PC-9 (cell line): Measurements from ENCODE around the gene BCAS3. TPM values are rescaled to one million over a fixed set of nuclear protein-coding genes. Genes with fewer than 3 reads are reported as not detected.

Experiments
- BruUV-seq: library from RNA; stranded (reverse); fragments of 400-500 nt; replicated peaks from 2 replicates; lab custom pipeline; 2021; lab: Mats Ljungman, UMichigan
- CTCF ChIA-PET: fragments of 300-600 bp; sonication (Branson Sonifier 250); formaldehyde crosslinking; loops from one replicate; lab custom pipeline; 2022; ENCODE audit warnings: antibody characterized with exemption; lab: Charles Lee
- POLR2A ChIA-PET: fragments of 300-600 bp; sonication (Branson Sonifier 250); formaldehyde crosslinking; loops from one replicate; lab custom pipeline; 2022; ENCODE audit warnings: antibody characterized with exemption; ENCODE audit not compliant: unreplicated experiment; lab: Charles Lee
- DNase-seq, 2 experiments: peaks; one replicate each; pipeline versions ENCODE4 v3.0.0 to v3.0.0-alpha.2; 2015 to 2022; ENCODE audit warnings: mixed read lengths in 1 of 2
- H2AFZ ChIP-seq: fragments of 200-600 bp; sonication (generic); 2 replicates; pipeline ENCODE4 v1.8.1; 2017; ENCODE audit warnings: antibody characterized with exemption
- H3F3A ChIP-seq: fragments of 200-600 bp; sonication (generic); 2 replicates; pipeline ENCODE4 v1.8.1; 2017; ENCODE audit warnings: antibody characterized with exemption, mild to moderate bottlenecking, low read depth; ENCODE audit not compliant: insufficient read depth
- H3K27ac ChIP-seq: fragments of 200-600 bp; sonication (generic); 2 replicates; pipeline ENCODE4 v1.6.1; 2016; ENCODE audit warnings: mixed run types
- H3K27me3 ChIP-seq: fragments of 200-600 bp; sonication (generic); 2 replicates; pipeline ENCODE4 v1.6.1; 2016; ENCODE audit warnings: low read depth, mixed run types; ENCODE audit not compliant: insufficient read depth
- H3K36me3 ChIP-seq: fragments of 200-600 bp; sonication (generic); 2 replicates; pipeline ENCODE4 v1.6.1; 2016; ENCODE audit warnings: low read depth, mixed run types
- H3K4me1 ChIP-seq: fragments of 200-600 bp; sonication (generic); replicated peaks from 2 replicates; pipeline ENCODE4 v1.6.1; 2016; ENCODE audit warnings: mixed run types; ENCODE audit not compliant: insufficient read depth
- H3K4me2 ChIP-seq: fragments of 200-600 bp; sonication (generic); 2 replicates; pipeline ENCODE4 v1.6.1; 2017; ENCODE audit warnings: mixed run types
- H3K4me3 ChIP-seq: fragments of 200-600 bp; sonication (generic); 2 replicates; pipeline ENCODE4 v1.6.1; 2016; ENCODE audit warnings: mixed run types
- H3K79me2 ChIP-seq: fragments of 200-600 bp; sonication (generic); 2 replicates; pipeline ENCODE4 v1.6.1; 2017; ENCODE audit warnings: low read depth, mixed run types
- H3K9me2 ChIP-seq: fragments of 200-600 bp; sonication (generic); 2 replicates; pipeline ENCODE4 v1.8.1; 2017; ENCODE audit warnings: mild to moderate bottlenecking; ENCODE audit not compliant: insufficient read depth
- H3K9me3 ChIP-seq: fragments of 200-600 bp; sonication (generic); 2 replicates; pipeline ENCODE4 v1.8.1; 2016; ENCODE audit warnings: low read depth; ENCODE audit not compliant: insufficient read depth
- H4K20me1 ChIP-seq: fragments of 200-600 bp; sonication (generic); 2 replicates; pipeline ENCODE4 v1.8.1; 2017; ENCODE audit not compliant: insufficient read depth
- CTCF ChIP-seq: fragments of 200-600 bp; sonication (generic); conservative IDR thresholded peaks from 2 replicates; pipeline ENCODE4 v1.6.1; 2017; ENCODE audit warnings: mixed run types, antibody characterized with exemption, mild to moderate bottlenecking, moderate library complexity
- EZH2 ChIP-seq: fragments of 200-600 bp; sonication (generic); IDR thresholded peaks from 2 replicates; pipeline ENCODE4 v1.8.0; 2017; ENCODE audit warnings: antibody characterized with exemption, low read depth
- intact Hi-C: fragments of 100-400 bp; cut with micrococcal nuclease; formaldehyde crosslinking; loops from one replicate; pipeline ENCODE4 v1.10.0; 2022; ENCODE audit not compliant: unreplicated experiment
- total RNA-seq: library from RNA; stranded (reverse); gene quantifications from 2 replicates; pipeline ENCODE4 v1.2.3, GENCODE V29; 2021

The BCAS3 gene
- total RNA-seq, 1 experiment from 2014 or later: 26.0 TPM

GRCh38 chr17:61116577-61116976, 438.9 kb downstream of the BCAS3 start:
- Histone ChIP-seq H3K79me2 (no peaks in the 10 kb centered on the region), H3K4me1 (no peaks in the 10 kb centered on the region), H3K27ac (no peak overlapping the region), H3K9me2 (no peaks in the 10 kb centered on the region; the same call in 1 of the 2 replicates), H3K4me2 (no peak overlapping the region), H3K27me3 (no peaks in the 10 kb centered on the region), H3K4me3 (no peak overlapping the region), H3K9me3 (no peaks in the 10 kb centered on the region), H3F3A (no peaks in the 10 kb centered on the region), H2AFZ (no peak overlapping the region), H4K20me1 (no peaks in the 10 kb centered on the region), H3K36me3 (no peaks in the 10 kb centered on the region)
- intact Hi-C loops: no loop called here
- BruUV-seq: no TSS peak
- no peak for DNase-seq
- no peak for TF ChIP-seq EZH2
- no peak for TF ChIP-seq CTCF
- ChIA-PET CTCF (no interaction called here), POLR2A (no interaction called here)

GRCh38 chr17:61117983-61118382, 440.3 kb downstream of the BCAS3 start:
- ChIA-PET POLR2A (interaction anchor here (0.6 kb wide), 1 partner anchor 52 kb away, joined by 5 read pairs; no protein-coding TSS in a partner anchor), CTCF (no interaction called here)
- Histone ChIP-seq H3K4me1 (no peaks in the 10 kb centered on the region), H3K36me3 (no peaks in the 10 kb centered on the region), H3K27me3 (no peaks in the 10 kb centered on the region), H2AFZ (no peak overlapping the region), H4K20me1 (no peaks in the 10 kb centered on the region), H3K4me2 (no peak overlapping the region), H3K9me3 (no peaks in the 10 kb centered on the region), H3F3A (no peaks in the 10 kb centered on the region), H3K9me2 (no peaks in the 10 kb centered on the region; the same call in 1 of the 2 replicates), H3K4me3 (no peak overlapping the region), H3K27ac (no peak overlapping the region), H3K79me2 (no peaks in the 10 kb centered on the region)
- BruUV-seq: no TSS peak
- TF ChIP-seq EZH2 (no peak), CTCF (no peak)
- no peak for DNase-seq
- intact Hi-C loops: no loop called here

GRCh38 chr17:61118871-61119270, 441.2 kb downstream of the BCAS3 start:
- H3K4me3 ChIP-seq: no peak overlapping the region
- CTCF ChIA-PET: no interaction called here
- POLR2A ChIA-PET: no interaction called here
- no peaks in the 10 kb centered on the region for H3K27me3 ChIP-seq
- no peaks in the 10 kb centered on the region for H3K36me3 ChIP-seq
- H4K20me1 ChIP-seq: no peaks in the 10 kb centered on the region
- no peaks in the 10 kb centered on the region for H3K79me2 ChIP-seq
- no peak for DNase-seq
- TF ChIP-seq EZH2 (no peak), CTCF (no peak)
- H3K9me3 ChIP-seq: no peaks in the 10 kb centered on the region
- H3F3A ChIP-seq: no peaks in the 10 kb centered on the region
- H2AFZ ChIP-seq: no peak overlapping the region
- H3K4me2 ChIP-seq: no peak overlapping the region
- H3K4me1 ChIP-seq: no peaks in the 10 kb centered on the region
- intact Hi-C loops: no loop called here
- no peak overlapping the region for H3K27ac ChIP-seq
- no peaks in the 10 kb centered on the region; the same call in 1 of the 2 replicates for H3K9me2 ChIP-seq
- BruUV-seq: no TSS peak
